Activated T-helper 2 cell treated with anti-CD3 and anti-CD28 coated beads, Interferon-gamma antibody, Interleukin-2, Interleukin-4, amounts not matched to agents 10 μg/mL and 5 μg/mL and 100 μg/mL, durations not matched to agents 14 hours and 24 hours and 36 hours (primary cell): Measurements from ENCODE around the gene PRPF6. TPM values are rescaled to one million over a fixed set of nuclear protein-coding genes. Genes with fewer than 3 reads are reported as not detected.
A peak's percentile ranks its signal among the peaks of the same experiment; 100 is the strongest.

Experiments used
- DNase-seq: peaks from one replicate; pipeline ENCODE4 v3.0.0; 2021; ENCODE audit warnings: low spot score
- H3K27ac Mint-ChIP-seq: one replicate; pipeline ENCODE4 v1.8.0; 2021; ENCODE audit warnings: mixed read lengths
- H3K27me3 Mint-ChIP-seq: one replicate; pipeline ENCODE4 v1.8.0; 2021; ENCODE audit warnings: low read depth, mixed read lengths
- H3K36me3 Mint-ChIP-seq: one replicate; pipeline ENCODE4 v1.8.0; 2021; ENCODE audit warnings: low read depth, mixed read lengths
- H3K4me1 Mint-ChIP-seq: one replicate; pipeline ENCODE4 v1.8.0; 2021; ENCODE audit warnings: low read depth, mixed read lengths
- H3K4me3 Mint-ChIP-seq: one replicate; pipeline ENCODE4 v1.8.0; 2021; ENCODE audit warnings: low read depth, mild to moderate bottlenecking, moderate library complexity, mixed read lengths
- H3K9me3 Mint-ChIP-seq: one replicate; pipeline ENCODE4 v1.8.0; 2021; ENCODE audit warnings: mixed read lengths
- intact Hi-C: fragments of 100-400 bp; cut with micrococcal nuclease; formaldehyde crosslinking; loops from one replicate; pipeline ENCODE4 v1.15.1; 2023
- total RNA-seq: library from RNA; stranded (reverse); gene quantifications from 2 replicates; pipeline ENCODE4 v1.2.3, GENCODE V29; 2022

PRPF6 gene
- total RNA-seq, 1 donor from 2014 or later, result 70.3 TPM

DNA sequence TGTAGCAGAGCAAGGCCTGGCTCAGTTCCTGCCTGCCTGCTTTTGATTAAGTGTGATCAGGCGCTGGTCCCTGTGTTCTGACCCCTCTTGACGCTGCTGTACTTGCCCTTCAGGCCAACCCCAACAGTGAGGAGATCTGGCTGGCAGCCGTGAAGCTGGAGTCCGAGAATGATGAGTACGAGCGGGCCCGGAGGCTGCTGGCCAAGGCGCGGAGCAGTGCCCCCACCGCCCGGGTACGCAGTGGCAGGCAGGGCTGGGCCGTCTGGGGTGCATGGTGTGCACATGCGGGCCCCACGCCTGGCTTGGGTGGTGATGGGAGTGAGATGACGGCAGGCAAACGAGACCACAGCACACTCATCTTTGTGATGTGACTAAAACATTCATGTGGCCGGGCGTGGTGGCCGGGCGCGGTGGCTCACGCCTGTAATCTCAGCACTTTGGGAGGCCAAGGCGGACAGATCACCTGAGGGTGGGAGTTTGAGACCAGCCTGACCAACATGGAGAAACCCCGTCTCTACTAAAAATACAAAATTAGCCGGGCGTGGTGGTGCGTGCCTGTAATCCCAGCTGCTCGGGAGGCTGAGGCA lies 45.0 kb downstream of the PRPF6 start:
- DNase-seq, result no peak
- no peaks in the 10 kb centered on the region for H3K27me3 Mint-ChIP-seq
- H3K4me1 Mint-ChIP-seq, result no peaks in the 10 kb centered on the region
- H3K4me3 Mint-ChIP-seq, result no peak overlapping the region
- H3K27ac Mint-ChIP-seq, result no peak overlapping the region
- intact Hi-C loops, result no loop called here
- H3K36me3 Mint-ChIP-seq, result peaks cover 72% of the 10 kb centered on the region
- H3K9me3 Mint-ChIP-seq, result no peaks in the 10 kb centered on the region

DNA sequence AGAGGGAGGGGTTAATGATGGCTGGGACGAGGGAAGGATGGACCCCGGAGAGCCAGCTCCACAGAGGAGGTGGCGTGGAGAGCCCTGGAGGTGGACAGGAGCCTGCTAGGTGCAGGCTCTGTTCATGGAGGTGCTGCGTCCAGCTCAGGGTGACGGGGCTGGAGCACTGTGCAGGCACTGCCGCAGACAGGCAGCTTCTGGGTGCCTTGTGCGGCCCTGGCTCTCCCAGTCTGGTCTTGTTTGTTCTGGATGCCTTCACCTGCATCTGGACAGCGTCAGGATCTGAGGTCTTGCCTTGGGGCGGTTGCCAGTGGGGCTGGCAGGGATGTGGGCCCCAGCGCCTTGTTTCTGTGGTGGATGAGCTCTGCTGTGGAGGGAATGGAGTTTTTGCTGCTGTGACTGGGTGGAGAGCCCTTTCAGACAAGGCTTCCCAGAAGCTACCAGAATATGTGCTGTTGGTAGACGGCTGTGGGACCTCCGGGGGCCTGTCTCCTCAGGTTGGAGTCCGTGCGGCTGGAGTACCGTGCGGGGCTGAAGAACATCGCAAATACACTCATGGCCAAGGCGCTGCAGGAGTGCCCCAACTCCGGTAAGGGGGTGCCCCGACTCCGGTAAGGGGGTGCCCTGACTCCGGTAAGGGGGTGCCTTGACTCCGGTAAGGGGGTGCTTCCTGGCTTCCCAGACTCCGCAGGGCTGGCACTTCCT lies 47.2 kb downstream of the PRPF6 start:
- H3K27ac Mint-ChIP-seq, result no peak overlapping the region
- no peaks in the 10 kb centered on the region for H3K4me1 Mint-ChIP-seq
- H3K9me3 Mint-ChIP-seq, result no peaks in the 10 kb centered on the region
- no peaks in the 10 kb centered on the region for H3K27me3 Mint-ChIP-seq
- no peak for DNase-seq
- peaks cover 62% of the 10 kb centered on the region for H3K36me3 Mint-ChIP-seq
- H3K4me3 Mint-ChIP-seq, result no peak overlapping the region
- intact Hi-C loops, result no loop called here

DNA sequence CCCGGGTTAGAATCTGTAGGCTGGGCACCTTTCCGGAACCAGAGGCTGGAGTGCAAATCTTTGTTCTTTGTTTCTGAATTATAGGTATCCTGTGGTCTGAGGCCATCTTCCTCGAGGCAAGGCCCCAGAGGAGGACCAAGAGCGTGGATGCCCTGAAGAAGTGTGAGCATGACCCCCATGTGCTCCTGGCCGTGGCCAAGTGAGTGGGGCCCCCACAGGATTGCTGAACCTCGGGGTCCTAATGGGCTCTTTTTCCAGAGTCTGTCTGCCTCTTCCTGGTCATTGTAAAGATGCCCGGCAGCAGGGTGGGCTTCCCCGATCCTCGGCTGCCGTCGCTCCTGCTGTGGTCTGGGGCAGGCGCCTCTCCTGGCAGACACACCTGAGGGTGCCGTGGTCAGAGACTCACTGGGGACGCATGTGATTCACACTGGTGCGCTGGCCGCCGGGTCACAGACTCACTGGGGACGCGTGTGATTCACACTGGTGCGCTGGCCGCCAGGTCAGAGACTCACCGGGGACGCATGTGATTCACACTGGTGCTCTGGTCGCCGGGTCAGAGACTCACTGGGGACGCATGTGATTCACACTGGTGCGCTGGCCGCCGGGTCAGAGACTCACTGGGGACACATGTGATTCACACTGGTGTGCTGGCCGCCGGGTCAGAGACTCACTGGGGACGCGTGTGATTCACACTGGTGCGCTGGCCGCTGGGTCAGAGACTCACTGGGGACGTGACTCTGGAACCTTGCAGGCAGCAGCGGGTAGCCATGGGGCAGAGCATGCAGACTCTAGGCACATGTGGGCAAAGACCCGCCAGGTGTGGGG lies 48.6 kb downstream of the PRPF6 start:
- Mint-ChIP-seq H3K27me3 (no peaks in the 10 kb centered on the region), H3K27ac (no peak overlapping the region), H3K4me1 (peaks cover 5% of the 10 kb centered on the region), H3K4me3 (no peak overlapping the region), H3K36me3 (peaks cover 58% of the 10 kb centered on the region), H3K9me3 (no peaks in the 10 kb centered on the region)
- DNase-seq, result no peak
- intact Hi-C loops, result loop anchor here (10.0 kb wide), 1 partner anchor 135 kb away; the partner anchor contains the start of gene DNAJC5

DNA sequence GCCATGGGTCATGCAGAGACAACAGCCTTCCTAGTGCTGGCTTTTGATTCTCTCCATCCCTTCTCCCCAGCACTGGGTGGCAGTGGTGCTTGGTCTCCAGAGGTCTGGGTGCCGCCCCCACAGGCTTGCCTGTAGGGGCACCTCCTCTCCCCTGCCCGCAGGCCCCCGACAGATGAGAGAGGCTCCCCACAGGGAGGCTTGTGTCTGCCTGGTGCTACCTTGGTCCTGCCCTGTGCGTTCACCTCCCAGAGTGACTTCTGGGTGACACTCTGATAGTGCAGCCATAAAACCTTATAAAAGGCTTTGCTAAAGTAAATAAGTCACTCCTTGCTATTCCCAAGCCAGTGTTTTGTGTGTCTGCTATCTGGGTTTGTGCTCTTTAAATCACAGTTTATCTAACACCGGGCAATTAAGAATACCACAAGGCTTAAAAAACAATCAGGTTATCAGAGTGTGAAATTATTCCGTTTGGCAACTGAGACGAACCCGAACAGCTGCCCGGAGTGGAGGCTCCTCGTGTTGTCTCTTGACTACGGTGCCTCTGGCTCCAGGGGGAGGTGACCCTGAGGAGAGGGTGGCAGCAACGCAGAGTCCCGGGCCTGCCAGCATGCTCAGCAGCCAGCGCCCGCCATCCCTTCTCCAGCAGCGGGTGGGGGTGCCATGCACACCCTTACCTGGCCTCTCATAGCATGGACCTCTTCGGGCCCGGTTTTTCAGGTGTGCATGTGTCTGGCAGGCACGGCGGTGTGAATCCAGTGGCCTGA lies 49.6 kb downstream of the PRPF6 start:
- H3K27me3 Mint-ChIP-seq, result no peaks in the 10 kb centered on the region
- H3K4me3 Mint-ChIP-seq, result no peak overlapping the region
- H3K4me1 Mint-ChIP-seq, result peaks cover 13% of the 10 kb centered on the region
- intact Hi-C loops, result loop anchor here (10.0 kb wide), 1 partner anchor 136 kb away; the partner anchor contains the start of gene DNAJC5
- no peaks in the 10 kb centered on the region for H3K9me3 Mint-ChIP-seq
- peaks cover 55% of the 10 kb centered on the region for H3K36me3 Mint-ChIP-seq
- no peak for DNase-seq
- no peak overlapping the region for H3K27ac Mint-ChIP-seq

DNA sequence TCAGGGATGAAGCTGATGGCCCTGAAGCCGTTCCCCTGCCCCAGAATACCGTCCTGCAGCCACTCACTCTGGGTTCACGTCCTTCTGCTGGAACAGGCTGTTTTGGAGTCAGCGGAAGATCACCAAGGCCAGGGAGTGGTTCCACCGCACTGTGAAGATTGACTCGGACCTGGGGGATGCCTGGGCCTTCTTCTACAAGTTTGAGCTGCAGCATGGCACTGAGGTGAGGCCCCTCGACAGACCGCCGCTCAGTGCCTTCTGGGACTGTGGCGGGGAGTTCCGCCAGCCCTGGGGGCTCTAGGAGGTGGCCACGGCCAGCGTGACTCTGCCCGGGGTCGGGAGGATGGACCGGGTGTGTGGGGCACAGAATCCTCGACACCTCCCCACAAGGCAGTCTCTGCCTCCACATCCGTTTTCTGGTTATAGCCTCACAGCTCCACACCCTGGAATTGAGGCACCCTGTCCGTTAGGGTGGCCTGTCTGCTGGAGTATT lies 50.9 kb downstream of the PRPF6 start:
- Mint-ChIP-seq H3K36me3 (peaks cover 49% of the 10 kb centered on the region), H3K27me3 (no peaks in the 10 kb centered on the region), H3K9me3 (no peaks in the 10 kb centered on the region), H3K4me1 (peaks cover 19% of the 10 kb centered on the region), H3K4me3 (no peak overlapping the region), H3K27ac (no peak overlapping the region)
- intact Hi-C loops, result loop anchor here (10.0 kb wide), 1 partner anchor 137 kb away; the partner anchor contains the start of gene DNAJC5
- DNase-seq, result no peak

DNA sequence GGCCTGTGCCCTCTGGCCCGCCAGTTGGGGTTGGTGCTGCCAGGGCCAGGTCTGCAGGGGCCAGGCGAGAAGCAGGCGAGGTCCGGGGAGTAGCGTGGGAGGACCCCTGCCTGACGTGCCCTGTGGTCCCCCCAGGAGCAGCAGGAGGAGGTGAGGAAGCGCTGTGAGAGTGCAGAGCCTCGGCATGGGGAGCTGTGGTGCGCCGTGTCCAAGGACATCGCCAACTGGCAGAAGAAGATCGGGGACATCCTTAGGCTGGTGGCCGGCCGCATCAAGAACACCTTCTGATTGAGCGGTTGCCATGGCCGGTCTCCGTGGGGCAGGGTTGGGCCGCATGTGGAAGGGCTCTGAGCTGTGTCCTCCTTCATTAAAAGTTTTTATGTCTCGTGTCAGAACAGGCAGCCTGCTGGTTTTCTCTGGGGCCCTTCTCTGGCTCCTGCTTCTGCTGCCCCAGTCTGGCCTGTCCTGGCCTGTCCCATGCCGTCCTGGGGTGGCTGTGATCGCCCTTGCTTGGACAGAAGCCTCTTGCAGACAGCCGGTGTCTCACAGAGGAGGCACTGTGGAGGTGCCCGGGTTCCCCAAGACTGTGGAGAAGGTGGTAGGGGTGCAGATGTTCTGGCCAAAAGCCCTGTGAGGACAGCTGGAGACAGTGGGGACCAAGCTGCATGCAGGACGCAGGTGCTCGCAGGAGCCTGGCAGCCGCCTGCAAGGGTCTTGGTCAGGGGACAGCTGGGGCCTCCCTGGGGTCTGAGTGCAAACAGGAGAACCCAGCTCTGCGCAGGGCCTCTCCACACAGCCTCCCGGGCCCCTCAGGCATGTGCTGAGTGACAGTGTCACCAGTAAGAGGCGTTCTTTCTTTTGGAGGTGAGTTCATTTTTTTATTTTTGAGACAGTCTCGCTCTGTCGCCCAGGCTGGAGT lies 52.0 kb downstream of the PRPF6 start:
- intact Hi-C loops, result loop anchor here (10.0 kb wide), 1 partner anchor 138 kb away; the partner anchor contains the start of gene DNAJC5
- no peak overlapping the region for H3K4me3 Mint-ChIP-seq
- peak overlapping the region; percentile 42 for H3K27ac Mint-ChIP-seq
- H3K36me3 Mint-ChIP-seq, result peaks cover 44% of the 10 kb centered on the region
- H3K4me1 Mint-ChIP-seq, result peaks cover 26% of the 10 kb centered on the region
- no peak for DNase-seq
- H3K27me3 Mint-ChIP-seq, result no peaks in the 10 kb centered on the region
- no peaks in the 10 kb centered on the region for H3K9me3 Mint-ChIP-seq

DNA sequence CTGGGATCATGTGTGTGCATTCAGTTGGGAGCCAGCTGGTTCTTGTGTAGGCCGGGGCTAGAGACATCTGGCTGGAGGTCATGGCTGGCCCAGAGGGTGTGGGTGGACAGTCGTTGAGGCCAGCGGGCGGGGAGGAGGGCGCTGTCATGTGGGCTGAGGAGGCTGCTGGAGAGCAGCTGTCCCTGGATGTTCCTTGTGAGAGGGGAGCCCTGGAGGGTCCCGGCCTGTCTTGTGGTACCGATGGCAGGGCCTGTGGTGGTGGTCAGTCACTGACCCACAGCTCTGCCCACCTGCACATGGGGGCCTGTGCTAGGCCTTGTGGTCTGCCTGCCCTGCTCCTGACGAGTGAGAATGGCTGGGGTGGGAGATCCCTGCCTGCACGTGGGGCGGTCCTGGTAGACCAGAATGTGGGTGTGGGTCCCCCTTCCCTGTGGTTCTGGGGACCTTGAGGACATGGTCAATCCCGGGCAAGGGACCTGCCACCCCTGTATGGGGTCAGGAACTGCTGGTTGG lies 53.1 kb downstream of the PRPF6 start:
- H3K36me3 Mint-ChIP-seq, result peaks cover 37% of the 10 kb centered on the region
- no peak for DNase-seq
- peak overlapping the region; percentile 74 for H3K27ac Mint-ChIP-seq
- peaks cover 26% of the 10 kb centered on the region for H3K4me1 Mint-ChIP-seq
- H3K9me3 Mint-ChIP-seq, result no peaks in the 10 kb centered on the region
- intact Hi-C loops, result loop anchor here (10.0 kb wide), 1 partner anchor 139 kb away; the partner anchor contains the start of gene DNAJC5
- no peaks in the 10 kb centered on the region for H3K27me3 Mint-ChIP-seq
- no peak overlapping the region for H3K4me3 Mint-ChIP-seq

DNA sequence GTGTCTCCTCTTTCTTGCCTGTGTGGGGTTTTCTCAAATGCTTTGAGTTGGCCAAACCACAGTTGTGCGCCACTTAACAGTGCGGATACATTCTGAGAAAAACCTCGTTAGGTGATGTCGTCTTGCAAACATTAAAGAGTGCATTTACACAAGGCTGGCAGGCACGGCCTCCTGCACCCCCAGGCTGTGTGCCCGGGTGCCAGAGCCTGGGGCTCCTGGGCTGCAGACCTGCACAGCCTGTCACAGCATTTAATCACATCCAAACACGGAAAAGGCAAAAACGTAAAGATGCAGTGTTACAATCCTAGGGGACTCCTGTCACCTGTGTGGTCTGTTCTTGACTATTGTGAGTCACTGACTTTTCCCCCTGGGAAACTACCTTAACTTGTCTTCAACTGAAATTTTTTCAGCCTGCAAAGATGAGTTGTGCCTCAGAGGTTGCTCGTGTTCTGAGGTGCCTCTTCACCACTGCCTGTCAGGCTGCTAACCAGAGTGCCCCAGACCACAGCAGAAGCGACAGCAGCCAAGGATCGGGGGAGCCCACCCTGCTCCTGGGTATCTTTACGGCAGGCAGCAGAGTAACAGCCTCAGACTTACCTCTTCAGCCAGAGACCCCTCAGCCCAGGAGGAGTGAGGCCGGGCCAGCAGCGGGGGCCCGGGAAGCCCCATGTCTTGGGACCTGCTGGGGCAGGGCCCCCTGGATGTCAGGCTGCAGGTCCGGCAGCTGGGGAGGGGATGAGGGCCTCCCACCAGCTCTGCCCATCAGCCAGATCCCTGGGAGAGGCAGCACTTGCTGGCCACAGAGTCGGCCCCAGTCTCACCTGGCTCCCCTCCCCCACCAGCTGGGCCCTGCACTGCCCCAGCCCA lies 54.4 kb downstream of the PRPF6 start:
- H3K4me3 Mint-ChIP-seq, result peak overlapping the region; percentile 62
- intact Hi-C loops, result loop anchor here (10.0 kb wide), 1 partner anchor 140 kb away; the partner anchor contains the start of gene DNAJC5
- H3K4me1 Mint-ChIP-seq, result peaks cover 35% of the 10 kb centered on the region
- DNase-seq, result peak; percentile 35
- H3K36me3 Mint-ChIP-seq, result peaks cover 26% of the 10 kb centered on the region
- H3K27me3 Mint-ChIP-seq, result no peaks in the 10 kb centered on the region
- peak overlapping the region; percentile 96 for H3K27ac Mint-ChIP-seq
- H3K9me3 Mint-ChIP-seq, result no peaks in the 10 kb centered on the region

DNA sequence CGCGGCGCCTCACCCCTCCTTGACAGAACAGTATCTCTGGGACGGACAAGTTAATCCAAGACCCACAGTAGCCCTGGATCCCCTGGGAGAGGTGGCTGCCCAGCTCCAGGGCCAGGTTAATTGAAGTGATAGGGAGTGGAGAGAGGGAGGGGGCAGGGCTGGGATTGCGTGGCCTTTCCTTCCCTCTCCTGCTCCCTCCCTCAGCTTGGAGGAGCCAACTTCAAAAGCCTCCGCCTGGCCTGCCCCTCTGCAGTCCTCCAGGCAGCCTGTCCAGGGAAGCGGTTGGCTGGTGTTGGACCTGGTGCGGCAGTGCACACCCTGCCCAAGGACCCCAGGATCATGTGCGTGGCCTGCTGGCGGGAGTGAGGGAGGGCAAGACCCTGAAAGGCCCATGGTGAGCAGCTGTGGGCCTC lies 55.0 kb downstream of the PRPF6 start, which contains the start of gene C20orf204:
Gene C20orf204 (plus strand): TSS at position 250 of the 413 bp plus-strand sequence. CDS start 142 bp downstream, at position 392.
- Mint-ChIP-seq H3K4me1 (peaks cover 35% of the 10 kb centered on the region), H3K9me3 (no peaks in the 10 kb centered on the region), H3K36me3 (peaks cover 20% of the 10 kb centered on the region), H3K27me3 (no peaks in the 10 kb centered on the region), H3K4me3 (peak within 1 kb of the TSS; percentile 62), H3K27ac (peak within 1 kb of the TSS; percentile 96)
- intact Hi-C loops, result loop anchor here (10.0 kb wide), 1 partner anchor 141 kb away; the partner anchor contains the start of gene DNAJC5
- no peak for DNase-seq

DNA sequence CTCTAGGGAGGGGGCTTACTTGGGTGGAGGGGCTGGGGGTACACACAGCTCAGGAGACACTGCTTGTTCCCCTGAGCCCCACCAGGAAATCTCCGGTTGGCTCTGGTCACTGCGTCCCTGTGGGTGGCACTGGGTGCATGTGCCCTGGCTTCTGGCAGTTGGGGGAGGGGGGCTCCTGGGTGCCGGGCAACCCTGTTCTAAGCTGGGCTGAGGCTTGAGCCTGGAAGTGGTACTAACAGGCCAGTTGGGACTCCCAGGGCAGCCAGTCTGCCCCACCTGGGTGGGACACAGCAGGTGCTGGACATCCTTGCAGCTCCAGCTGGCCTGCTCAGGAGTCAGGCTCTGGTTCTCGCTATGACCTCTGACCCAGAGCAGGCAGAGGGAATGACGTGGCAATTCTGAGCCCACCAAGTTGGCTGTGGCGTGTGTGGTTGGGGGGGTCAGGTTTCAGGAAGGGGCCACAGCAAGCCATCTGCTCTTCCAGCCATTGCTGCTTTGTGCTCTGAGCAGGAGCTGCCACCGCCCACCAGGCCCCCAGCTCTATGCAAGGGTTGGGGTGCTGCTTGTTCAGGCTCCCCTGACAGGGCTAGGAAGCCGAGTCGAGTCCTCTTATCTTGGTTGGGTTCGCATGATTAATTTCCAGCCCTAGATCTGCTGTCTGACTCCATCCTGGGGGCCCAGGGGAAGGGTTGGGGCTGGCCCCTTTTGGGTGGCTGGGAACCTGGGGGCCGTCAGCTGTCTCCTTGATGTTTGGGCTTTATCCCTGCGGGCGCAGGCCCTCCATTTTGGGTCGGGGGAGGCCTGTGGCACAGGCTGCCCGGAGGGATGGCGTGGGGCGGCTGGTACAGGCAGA lies 55.6 kb downstream of the PRPF6 start:
- Mint-ChIP-seq H3K27ac (peak overlapping the region; percentile 63), H3K4me1 (peaks cover 37% of the 10 kb centered on the region), H3K27me3 (no peaks in the 10 kb centered on the region), H3K36me3 (peaks cover 15% of the 10 kb centered on the region), H3K9me3 (no peaks in the 10 kb centered on the region), H3K4me3 (peak overlapping the region; percentile 8)
- intact Hi-C loops, result loop anchor here (10.0 kb wide), 1 partner anchor 142 kb away; the partner anchor contains the start of gene DNAJC5
- DNase-seq, result no peak
